ENCODE data around the gene ADGRA1. TPM values are rescaled to one million over a fixed set of nuclear protein-coding genes. Genes with fewer than 3 reads are reported as not detected.

ADGRA1 gene
- polyA plus RNA-seq, 3 donors: not detected

DNA sequence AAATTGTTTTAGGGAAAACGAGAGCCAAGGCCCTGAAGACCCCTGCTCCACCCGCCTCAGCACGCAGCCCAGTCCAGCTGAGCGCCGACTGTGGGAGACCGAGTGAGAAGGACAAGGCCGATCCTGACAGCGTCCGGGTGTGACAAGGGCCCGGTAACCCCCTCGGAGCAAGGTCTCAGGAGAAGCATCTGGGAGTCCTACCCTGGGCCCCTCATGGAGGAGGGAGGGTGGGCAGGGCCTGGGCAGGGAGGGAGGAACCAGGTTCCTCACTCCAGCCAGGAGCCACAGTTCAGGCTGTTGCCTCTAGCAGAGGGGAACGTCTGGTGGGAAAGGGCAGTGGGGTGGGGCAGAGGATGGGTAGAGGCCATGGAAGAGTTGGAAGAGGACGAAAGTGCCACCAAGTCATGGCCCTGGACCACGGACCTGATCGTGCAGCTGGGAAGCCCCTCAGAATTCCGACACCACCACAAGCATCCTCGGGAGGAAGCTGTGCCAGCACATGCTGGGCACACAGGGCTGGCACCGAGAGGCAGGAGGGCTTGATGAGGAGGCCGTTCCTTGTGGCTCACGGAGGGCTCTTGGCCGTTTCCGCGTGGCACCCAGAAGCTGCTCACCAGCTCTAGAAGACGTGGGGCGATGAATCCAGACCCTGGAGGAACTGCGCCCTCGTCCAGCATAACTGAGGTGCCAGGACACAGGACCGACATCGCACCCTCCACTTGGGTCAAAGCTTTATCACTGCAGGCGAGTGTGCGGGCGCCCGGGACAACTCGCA, 70.1 kb downstream of the ADGRA1 start:
- H3K9me3 ChIP-seq (replicated peaks in 1 of 2; ENCODE audit: control insufficient read depth in 1 of 2, insufficient read depth in 1 of 2, low read length in 2 of 2): no peaks in the 10 kb centered on the region
- no peaks in the 10 kb centered on the region for H3K36me3 ChIP-seq (replicated peaks in 1 of 2; ENCODE audit: control insufficient read depth in 1 of 2, insufficient read depth in 2 of 2, low read length in 2 of 2)
- peaks cover 0 to 3% of the 10 kb centered on the region in 2 donors for H3K4me1 ChIP-seq (ENCODE audit: control insufficient read depth in 1 of 2, insufficient read depth in 2 of 2, low read length in 2 of 2)
- DNase-seq: no peak
- no peak overlapping the region for H3K27ac ChIP-seq (ENCODE audit: low read depth in 1 of 2, low read length in 2 of 2)
- Mint-ChIP-seq H3K27ac (no peak overlapping the region), H3K27me3 (ENCODE audit: low read depth in 3 of 3) (peaks cover 25 to 47% (median 35%) of the 10 kb centered on the region in 3 donors), H3K9me3 (peaks cover 0 to 3% (median 0%) of the 10 kb centered on the region in 7 donors), H3K4me3 (no peak overlapping the region), H3K36me3 (no peaks in the 10 kb centered on the region), H3K4me1 (no peaks in the 10 kb centered on the region)
- intact Hi-C loops (cut with micrococcal nuclease): no loop called here
- H3K27me3 ChIP-seq (ENCODE audit: control insufficient read depth in 2 of 2, insufficient read depth in 2 of 2, low read length in 2 of 2): peaks cover 13 to 41% of the 10 kb centered on the region in 2 donors
- no peak for TF ChIP-seq CTCF (IDR thresholded peaks at IDR 0.05)
- no peaks in the 10 kb centered on the region for H4K20me1 ChIP-seq (ENCODE audit: insufficient read depth, low read length)
- WGBS (ENCODE audit: insufficient coverage): 89% methylated on average over 30 of the region's 34 CpGs
- no peak overlapping the region for H3K9ac ChIP-seq (ENCODE audit: insufficient read depth, low read length, poor library complexity, severe bottlenecking)
- H3K79me2 ChIP-seq (ENCODE audit: insufficient read depth, low read length): no peaks in the 10 kb centered on the region
- H2AFZ ChIP-seq (ENCODE audit: insufficient read depth, low read depth, low read length, poor library complexity, severe bottlenecking): no peak overlapping the region
- no peak overlapping the region for H3K4me3 ChIP-seq (replicated peaks in 1 of 3; ENCODE audit: low read depth in 2 of 3, low read length in 3 of 3)
- no peak overlapping the region for H3K4me2 ChIP-seq (replicated peaks; ENCODE audit: extremely low read depth, low read length, poor library complexity, severe bottlenecking)

DNA sequence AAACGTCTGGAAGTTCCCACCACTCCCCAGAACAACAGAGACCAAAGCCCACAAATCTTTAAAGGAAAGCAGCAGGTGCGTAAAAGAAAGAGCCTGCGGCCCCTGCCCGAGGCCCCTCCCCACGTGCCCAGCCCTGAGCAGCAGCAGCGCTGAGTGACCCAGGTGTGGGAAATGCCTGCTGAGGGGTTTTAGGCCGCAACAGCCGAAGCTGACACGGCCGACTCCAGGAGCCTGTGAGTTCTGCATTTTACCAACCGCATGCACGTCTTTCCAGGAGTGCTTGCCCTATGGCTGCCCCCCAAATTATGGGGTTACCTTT, 70.7 kb downstream of the ADGRA1 start:
- H3K79me2 ChIP-seq (ENCODE audit: insufficient read depth, low read length): no peaks in the 10 kb centered on the region
- Mint-ChIP-seq H3K27ac (no peak overlapping the region), H3K36me3 (no peaks in the 10 kb centered on the region), H3K4me3 (no peak overlapping the region), H3K9me3 (peaks cover 0 to 3% (median 0%) of the 10 kb centered on the region in 7 donors), H3K4me1 (no peaks in the 10 kb centered on the region), H3K27me3 (ENCODE audit: low read depth in 3 of 3) (peaks cover 29 to 50% (median 36%) of the 10 kb centered on the region in 3 donors)
- no peak overlapping the region for H3K4me3 ChIP-seq (replicated peaks in 1 of 3; ENCODE audit: low read depth in 2 of 3, low read length in 3 of 3)
- no peak overlapping the region for H3K27ac ChIP-seq (ENCODE audit: low read depth in 1 of 2, low read length in 2 of 2)
- no peak overlapping the region for H3K4me2 ChIP-seq (replicated peaks; ENCODE audit: extremely low read depth, low read length, poor library complexity, severe bottlenecking)
- peaks cover 13 to 41% of the 10 kb centered on the region in 2 donors for H3K27me3 ChIP-seq (ENCODE audit: control insufficient read depth in 2 of 2, insufficient read depth in 2 of 2, low read length in 2 of 2)
- H3K36me3 ChIP-seq (replicated peaks in 1 of 2; ENCODE audit: control insufficient read depth in 1 of 2, insufficient read depth in 2 of 2, low read length in 2 of 2): no peaks in the 10 kb centered on the region
- WGBS (ENCODE audit: insufficient coverage): 42% methylated on average over 10 of the region's 12 CpGs
- no peak for TF ChIP-seq CTCF (IDR thresholded peaks at IDR 0.05)
- H3K9me3 ChIP-seq (replicated peaks in 1 of 2; ENCODE audit: control insufficient read depth in 1 of 2, insufficient read depth in 1 of 2, low read length in 2 of 2): no peaks in the 10 kb centered on the region
- intact Hi-C loops (cut with micrococcal nuclease): no loop called here
- no peak for DNase-seq
- H4K20me1 ChIP-seq (ENCODE audit: insufficient read depth, low read length): no peaks in the 10 kb centered on the region
- peaks cover 0 to 3% of the 10 kb centered on the region in 2 donors for H3K4me1 ChIP-seq (ENCODE audit: control insufficient read depth in 1 of 2, insufficient read depth in 2 of 2, low read length in 2 of 2)
- H2AFZ ChIP-seq (ENCODE audit: insufficient read depth, low read depth, low read length, poor library complexity, severe bottlenecking): no peak overlapping the region
- H3K9ac ChIP-seq (ENCODE audit: insufficient read depth, low read length, poor library complexity, severe bottlenecking): no peak overlapping the region

All from CD14-positive monocyte (primary cell).